ENCODE measurements around the gene RDH8. TPM values are rescaled to one million over a fixed set of nuclear protein-coding genes. Genes with fewer than 3 reads are reported as not detected.

RDH8 gene
- total and polyA plus RNA-seq, 10 of the 15 experiments (the other 5 are each of a cell fraction or from before 2014, with no cell fraction given), result 0.04 to 0.58 (median 0.05) TPM; not detected in 7

GRCh38 chr19:10026744-10027143, 13.5 kb downstream of the RDH8 start:
- SMC1A ChIA-PET (ENCODE audit: uncharacterized antibody, unreplicated experiment), result interaction anchor here (0.6 to 1.8 kb wide), 8 partner anchors 17 to 223 kb away, joined by 3 to 40 read pairs (median 5); no protein-coding TSS in a partner anchor
- no peak overlapping the region for H2AFZ ChIP-seq (ENCODE audit: control insufficient read depth, low read depth, low read length)
- H3K9me3 ChIP-seq (replicated peaks; ENCODE audit: control insufficient read depth, insufficient read depth, low read length), result no peaks in the 10 kb centered on the region
- ATAC-seq (no peak), DNase-seq (ENCODE audit: low read depth, low spot score) (no peak), FAIRE-seq (no peak)
- 51% methylated on average over 3 of the region's 3 CpGs for WGBS (ENCODE audit: insufficient coverage, insufficient replicate concordance, low lambda C conversion rate, missing lambda C conversion rate)
- H3K36me3 ChIP-seq (ENCODE audit: control insufficient read depth in 2 of 2, insufficient read depth in 2 of 2, low read length in 1 of 2), result no peaks in the 10 kb centered on the region
- H3K9ac ChIP-seq (ENCODE audit: control insufficient read depth, insufficient read depth, low read length), result no peak overlapping the region
- in situ Hi-C loops (cut with MboI) (loop anchor here (5.0 kb wide), 1 partner anchor 94 kb away; no protein-coding TSS in a partner anchor), intact Hi-C loops (cut with micrococcal nuclease; ENCODE audit: unreplicated experiment) (loop anchor here (1.0 to 5.0 kb wide), 2 partner anchors 86 to 92 kb away; partner anchors contain the start of gene P2RY11)
- BruUV-seq (replicated peaks), result no TSS peak
- no peak overlapping the region for H3K27ac ChIP-seq (ENCODE audit: control insufficient read depth, insufficient read depth)
- no peaks in the 10 kb centered on the region for H3K79me2 ChIP-seq (ENCODE audit: control insufficient read depth, insufficient read depth, low read length)
- RAD21 ChIA-PET (ENCODE audit: unreplicated experiment), result interaction anchor here (1.1 to 1.8 kb wide), 9 partner anchors 18 to 95 kb away, joined by 3 to 25 read pairs (median 6); partner anchors contain the start of genes P2RY11 and PPAN
- H4K20me1 ChIP-seq (ENCODE audit: control insufficient read depth, insufficient read depth), result no peaks in the 10 kb centered on the region
- H3K4me3 ChIP-seq, result no peak overlapping the region
- peaks cover 0 to 2% of the 10 kb centered on the region in 2 experiments; a peak in 2 of 4 replicates for H3K27me3 ChIP-seq (replicated peaks in 1 of 2; ENCODE audit: control insufficient read depth in 2 of 2, insufficient read depth in 2 of 2, low read length in 1 of 2)
- TF ChIP-seq PKNOX1 (IDR thresholded peaks at IDR 0.05) (no peak), TAF1 (IDR thresholded peaks at IDR 0.05; ENCODE audit: borderline replicate concordance, low read depth, low read length) (no peak), ASH2L (IDR thresholded peaks at IDR 0.05; ENCODE audit: borderline replicate concordance, low read depth) (no peak), MAX (IDR thresholded peaks at IDR 0.05; ENCODE audit: low read depth, low read length) (no peak), HDAC6 (IDR thresholded peaks at IDR 0.05; ENCODE audit: unreplicated experiment) (no peak), SREBF2 (IDR thresholded peaks at IDR 0.05; ENCODE audit: low read length) (no peak), USF2 (IDR thresholded peaks at IDR 0.05; ENCODE audit: borderline replicate concordance, low read depth, low read length) (no peak), YY1 (IDR thresholded peaks at IDR 0.05; ENCODE audit: low read depth, low read length) (no peak)
- no peaks in the 10 kb centered on the region for H3K4me1 ChIP-seq (ENCODE audit: control insufficient read depth, insufficient read depth, low read length)
- H3K4me2 ChIP-seq (ENCODE audit: control insufficient read depth, insufficient read depth), result no peak overlapping the region
- POLR2A ChIA-PET, result interaction anchor here (0.5 kb wide), 1 partner anchor 223 kb away, joined by 3 read pairs; no protein-coding TSS in a partner anchor
- CTCF ChIA-PET, result interaction anchor here (0.7 to 7.2 kb wide), 19 partner anchors 8 to 403 kb away, joined by 3 to 99 read pairs (median 5); partner anchors contain the start of gene P2RY11

All from GM12878 (cell line).